ENCODE measurements around the gene CCDC178.

DNA sequence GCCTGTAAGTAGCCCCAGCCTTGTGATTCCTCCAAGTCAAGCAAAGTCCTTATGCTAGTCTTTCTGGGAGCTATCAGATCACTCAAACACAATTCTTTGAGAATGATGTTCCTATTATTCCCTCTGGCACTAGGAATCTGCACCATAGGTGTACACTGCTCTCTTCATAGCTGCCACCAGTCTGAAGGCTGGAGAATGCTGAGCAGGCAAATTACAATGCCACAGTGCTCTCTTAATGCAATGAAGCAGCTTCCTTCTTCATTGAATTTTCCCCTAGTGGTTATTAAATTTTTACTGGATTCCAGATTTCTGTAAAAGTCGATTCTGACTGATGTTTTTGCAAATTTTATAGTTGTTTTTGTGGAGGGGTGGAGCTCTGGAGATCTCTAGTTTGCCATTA is 84.8 kb downstream of the CCDC178 start:
- TF ChIP-seq, protein P1, sequence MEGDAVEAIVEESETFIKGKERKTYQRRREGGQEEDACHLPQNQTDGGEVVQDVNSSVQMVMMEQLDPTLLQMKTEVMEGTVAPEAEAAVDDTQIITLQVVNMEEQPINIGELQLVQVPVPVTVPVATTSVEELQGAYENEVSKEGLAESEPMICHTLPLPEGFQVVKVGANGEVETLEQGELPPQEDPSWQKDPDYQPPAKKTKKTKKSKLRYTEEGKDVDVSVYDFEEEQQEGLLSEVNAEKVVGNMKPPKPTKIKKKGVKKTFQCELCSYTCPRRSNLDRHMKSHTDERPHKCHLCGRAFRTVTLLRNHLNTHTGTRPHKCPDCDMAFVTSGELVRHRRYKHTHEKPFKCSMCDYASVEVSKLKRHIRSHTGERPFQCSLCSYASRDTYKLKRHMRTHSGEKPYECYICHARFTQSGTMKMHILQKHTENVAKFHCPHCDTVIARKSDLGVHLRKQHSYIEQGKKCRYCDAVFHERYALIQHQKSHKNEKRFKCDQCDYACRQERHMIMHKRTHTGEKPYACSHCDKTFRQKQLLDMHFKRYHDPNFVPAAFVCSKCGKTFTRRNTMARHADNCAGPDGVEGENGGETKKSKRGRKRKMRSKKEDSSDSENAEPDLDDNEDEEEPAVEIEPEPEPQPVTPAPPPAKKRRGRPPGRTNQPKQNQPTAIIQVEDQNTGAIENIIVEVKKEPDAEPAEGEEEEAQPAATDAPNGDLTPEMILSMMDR (IDR thresholded peaks at IDR 0.05), result no peak
- TF ChIP-seq, protein P2, sequence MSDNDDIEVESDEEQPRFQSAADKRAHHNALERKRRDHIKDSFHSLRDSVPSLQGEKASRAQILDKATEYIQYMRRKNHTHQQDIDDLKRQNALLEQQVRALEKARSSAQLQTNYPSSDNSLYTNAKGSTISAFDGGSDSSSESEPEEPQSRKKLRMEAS (IDR thresholded peaks at IDR 0.05), result no peak
- TF ChIP-seq SMC3 (IDR thresholded peaks at IDR 0.05) (no peak), POLR2A (IDR thresholded peaks at IDR 0.05; ENCODE audit: low read length) (no peak), MYC (IDR thresholded peaks at IDR 0.05; ENCODE audit: borderline replicate concordance, low read length) (no peak), BHLHE40 (IDR thresholded peaks at IDR 0.05; ENCODE audit: low read depth, low read length) (no peak), ZFP36 (IDR thresholded peaks at IDR 0.05; ENCODE audit: borderline replicate concordance, partially characterized antibody) (no peak), CHD2 (IDR thresholded peaks at IDR 0.05; ENCODE audit: low read length, partially characterized antibody) (no peak), FOSL2 (IDR thresholded peaks at IDR 0.05) (no peak), FOSL2 (CRISPR knock-in tag; IDR thresholded peaks at IDR 0.05) (no peak), CHD4 (IDR thresholded peaks at IDR 0.05; ENCODE audit: borderline replicate concordance) (no peak), FOSB (CRISPR knock-in tag; IDR thresholded peaks at IDR 0.05) (no peak), CEBPB (IDR thresholded peaks at IDR 0.05) (no peak)
- TF ChIP-seq, protein P3, sequence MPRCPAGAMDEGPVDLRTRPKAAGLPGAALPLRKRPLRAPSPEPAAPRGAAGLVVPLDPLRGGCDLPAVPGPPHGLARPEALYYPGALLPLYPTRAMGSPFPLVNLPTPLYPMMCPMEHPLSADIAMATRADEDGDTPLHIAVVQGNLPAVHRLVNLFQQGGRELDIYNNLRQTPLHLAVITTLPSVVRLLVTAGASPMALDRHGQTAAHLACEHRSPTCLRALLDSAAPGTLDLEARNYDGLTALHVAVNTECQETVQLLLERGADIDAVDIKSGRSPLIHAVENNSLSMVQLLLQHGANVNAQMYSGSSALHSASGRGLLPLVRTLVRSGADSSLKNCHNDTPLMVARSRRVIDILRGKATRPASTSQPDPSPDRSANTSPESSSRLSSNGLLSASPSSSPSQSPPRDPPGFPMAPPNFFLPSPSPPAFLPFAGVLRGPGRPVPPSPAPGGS (IDR thresholded peaks at IDR 0.05), result no peak
